GM19438 (cell line): ENCODE measurements around the gene CEP97.

Experiments used
- ATAC-seq: cut with Tn5 transposase; IDR thresholded peaks from one replicate; pipeline ENCODE4 v1.9.1; 2021; ENCODE audit warnings: low read depth; ENCODE audit not compliant: unreplicated experiment

CEP97 gene

GRCh38 chr3:101813817-101814440 lies 89.5 kb downstream of the CEP97 start:
- no peak for ATAC-seq

- no peak for ATAC-seq
Measured at GRCh38 chr3:101814835-101815234, 90.4 kb downstream of the CEP97 start.

- ATAC-seq: no peak
Measured at GRCh38 chr3:101816215-101817149, 92.1 kb downstream of the CEP97 start.

- no peak for ATAC-seq
Measured at GRCh38 chr3:101817992-101818391, 93.6 kb downstream of the CEP97 start.

- no peak for ATAC-seq
Measured at GRCh38 chr3:101819649-101820206, 95.3 kb downstream of the CEP97 start.
